Stimulated activated naive B cell treated with anti-CD40 and anti-IgM and Interleukin-4, amounts not matched to agents 10 μg/mL and 1 μg/mL and 100 μg/mL, for 72 hours (primary cell): ENCODE results near the gene GAK.
"Not testable (repeated sequence)": the region's sequence is repeated elsewhere in the genome, so short reads cannot be mapped to it uniquely, and the experiment has no call there.

ENCODE experiments used
- ATAC-seq, 2 donors: fragments of 150-1000 bp; cut with Tn5 transposase; replicated peaks; 2 replicates each; pipeline ENCODE4 v1.10.0; 2021; ENCODE audit warnings: moderate library complexity in 1 of 2
- DNase-seq: peaks from one replicate; pipeline ENCODE4 v3.0.0; 2021
- H3K27ac Mint-ChIP-seq: one replicate; pipeline ENCODE4 v1.8.0; 2022; ENCODE audit warnings: mild to moderate bottlenecking, mixed read lengths
- H3K27me3 Mint-ChIP-seq, 2 donors: one replicate each; pipeline ENCODE4 v1.8.0; 2022; ENCODE audit warnings: mixed read lengths in 2 of 2
- H3K36me3 Mint-ChIP-seq, 2 donors: one replicate each; pipeline ENCODE4 v1.8.0; 2022; ENCODE audit warnings: mixed read lengths in 2 of 2, mild to moderate bottlenecking in 1 of 2
- H3K4me1 Mint-ChIP-seq, 2 donors: one replicate each; pipeline ENCODE4 v1.8.0; 2022; ENCODE audit warnings: mixed read lengths in 2 of 2, mild to moderate bottlenecking in 1 of 2
- H3K4me3 Mint-ChIP-seq, 2 donors: one replicate each; pipeline ENCODE4 v1.8.0; 2022; ENCODE audit warnings: mild to moderate bottlenecking in 2 of 2, mixed read lengths in 2 of 2, moderate library complexity in 1 of 2
- H3K9me3 Mint-ChIP-seq, 2 donors: one replicate each; pipeline ENCODE4 v1.8.0; 2022; ENCODE audit warnings: mixed read lengths in 2 of 2, mild to moderate bottlenecking in 1 of 2

Gene GAK

DNA sequence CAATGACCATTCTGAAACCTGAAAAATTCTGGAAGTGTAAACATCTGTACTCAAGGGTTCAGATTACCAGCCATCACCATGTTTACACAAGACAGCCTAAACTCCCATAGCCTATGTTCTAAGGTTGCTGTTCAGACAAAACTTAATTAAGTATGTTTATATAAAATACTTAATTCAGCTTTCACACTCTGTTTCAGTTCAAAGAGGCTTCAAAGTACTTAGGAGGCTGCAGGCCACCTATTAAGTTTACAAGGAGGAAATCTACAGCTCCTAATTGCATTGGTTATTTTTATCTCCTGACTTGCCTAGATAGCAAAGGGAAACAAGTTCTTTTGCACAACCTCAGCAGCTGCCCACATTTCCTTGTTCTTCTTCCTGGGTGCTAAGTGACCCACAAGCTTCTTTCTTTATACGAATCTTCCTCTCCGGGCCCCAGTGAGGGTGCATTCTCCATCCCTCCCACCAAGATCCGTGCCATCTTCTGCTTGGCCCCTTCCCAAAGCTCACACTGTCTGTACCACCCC lies 2.0 kb downstream of the GAK start:
- ATAC-seq (no peak), DNase-seq (no peak)
- Mint-ChIP-seq H3K27ac (no peak overlapping the region), H3K9me3 (no peaks in the 10 kb centered on the region), H3K27me3 (no peaks in the 10 kb centered on the region), H3K4me3 (peak overlapping the region; percentile 90 to 92), H3K36me3 (peaks cover 9 to 10% of the 10 kb centered on the region in 2 donors), H3K4me1 (peaks cover 41 to 63% of the 10 kb centered on the region in 2 donors)

- Mint-ChIP-seq H3K36me3 (peaks cover 15 to 17% of the 10 kb centered on the region in 2 donors), H3K4me3 (no peak overlapping the region), H3K27ac (no peak overlapping the region), H3K4me1 (peaks cover 40 to 63% of the 10 kb centered on the region in 2 donors), H3K27me3 (no peaks in the 10 kb centered on the region), H3K9me3 (no peaks in the 10 kb centered on the region)
- ATAC-seq (no peak), DNase-seq (no peak)
These were observed 2.9 kb downstream of the GAK start for GRCh38 chr4:929096-929765.

DNA sequence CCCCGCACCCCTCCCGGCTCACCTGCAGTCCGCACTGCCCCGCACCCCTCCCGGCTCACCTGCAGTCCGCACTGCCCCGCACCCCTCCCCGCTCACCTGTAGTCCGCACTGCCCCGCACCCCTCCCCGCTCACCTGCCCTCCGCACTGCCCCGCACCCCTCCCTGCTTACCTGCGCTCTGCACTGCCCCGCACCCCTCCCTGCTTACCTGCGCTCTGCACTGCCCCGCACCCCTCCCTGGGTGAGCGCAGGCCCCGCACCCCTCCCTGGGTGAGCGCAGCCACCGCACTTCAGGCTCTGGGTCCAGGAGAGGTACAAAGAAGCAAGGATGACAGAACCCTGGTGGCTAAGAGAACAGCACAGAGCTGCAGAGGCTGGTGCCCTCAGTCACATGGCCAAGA lies 4.5 kb downstream of the GAK start:
- not testable (repeated sequence) for H3K27me3 Mint-ChIP-seq, H3K9me3 Mint-ChIP-seq, H3K27ac Mint-ChIP-seq, ATAC-seq, DNase-seq, H3K4me3 Mint-ChIP-seq
- peaks cover 45 to 73% of the 10 kb centered on the region in 2 donors for H3K4me1 Mint-ChIP-seq
- H3K36me3 Mint-ChIP-seq, result peaks cover 20 to 24% of the 10 kb centered on the region in 2 donors

- Mint-ChIP-seq H3K9me3 (no peaks in the 10 kb centered on the region), H3K4me3 (no peak overlapping the region), H3K4me1 (peaks cover 52 to 82% of the 10 kb centered on the region in 2 donors), H3K27ac (no peak overlapping the region), H3K27me3 (no peaks in the 10 kb centered on the region), H3K36me3 (peaks cover 27 to 30% of the 10 kb centered on the region in 2 donors)
- DNase-seq (no peak), ATAC-seq (no peak)
These were observed 5.6 kb downstream of the GAK start for GRCh38 chr4:926538-926937.

DNA sequence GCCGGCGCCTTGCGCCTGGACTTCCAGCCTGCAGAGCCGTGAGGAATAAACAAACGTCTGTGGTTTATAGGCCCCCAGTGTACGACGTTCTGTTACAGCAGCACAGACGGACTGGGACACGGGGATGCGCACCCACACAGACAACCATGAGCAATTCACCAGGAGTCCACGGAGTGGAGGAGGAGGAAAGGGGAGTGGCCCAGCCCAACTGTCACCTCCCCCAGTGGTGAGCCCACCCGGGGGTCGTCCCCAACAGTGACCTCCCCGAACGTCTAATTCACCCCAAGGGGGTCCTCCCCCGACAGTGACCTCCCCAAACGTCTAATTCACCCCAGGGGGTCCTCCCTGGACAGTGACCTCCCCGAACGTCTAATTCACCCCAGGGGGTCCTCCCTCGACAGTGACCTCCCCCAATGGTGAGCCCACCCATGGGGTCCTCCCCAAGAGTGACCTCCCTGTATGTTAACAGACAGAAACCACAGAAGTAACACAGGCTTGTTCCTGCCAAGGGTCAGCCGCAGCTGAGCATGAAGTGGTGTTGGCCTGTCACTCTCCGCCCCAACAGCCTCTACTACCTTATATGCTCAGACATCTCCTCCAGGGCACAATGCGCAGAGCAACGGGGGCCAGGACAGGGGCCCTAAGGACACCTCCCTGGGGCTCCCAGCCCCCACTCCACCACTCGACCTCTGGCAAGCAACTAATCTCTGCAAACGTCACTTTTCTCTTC lies 6.2 kb downstream of the GAK start:
- H3K36me3 Mint-ChIP-seq, result peaks cover 30 to 32% of the 10 kb centered on the region in 2 donors
- DNase-seq, result no peak
- H3K4me1 Mint-ChIP-seq, result peaks cover 51 to 82% of the 10 kb centered on the region in 2 donors
- no peaks in the 10 kb centered on the region for H3K9me3 Mint-ChIP-seq
- peak overlapping the region; percentile 80 for H3K27ac Mint-ChIP-seq
- H3K4me3 Mint-ChIP-seq, result peak overlapping the region in 1 of 2 donors; percentile 25
- no peak for ATAC-seq
- H3K27me3 Mint-ChIP-seq, result no peaks in the 10 kb centered on the region

DNA sequence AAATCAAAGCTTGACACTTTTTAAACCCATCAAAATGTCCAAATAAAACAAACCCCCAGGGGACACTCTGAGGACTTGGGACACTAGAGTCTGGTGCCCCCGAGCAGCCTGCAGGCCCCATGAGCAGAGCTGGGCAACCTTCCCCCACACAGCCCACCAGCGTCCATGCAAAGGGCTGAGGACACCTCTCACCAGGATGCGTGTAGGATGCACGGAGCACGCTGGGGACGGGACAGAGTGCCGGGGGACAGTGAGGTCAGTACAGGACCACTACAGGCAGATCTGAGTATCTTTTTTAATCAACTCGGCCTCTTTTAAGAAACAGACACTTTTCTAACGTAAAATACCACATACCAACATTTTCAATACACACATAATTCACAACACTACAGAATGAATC lies 6.9 kb downstream of the GAK start:
- Mint-ChIP-seq H3K4me3 (no peak overlapping the region), H3K36me3 (peaks cover 31 to 35% of the 10 kb centered on the region in 2 donors), H3K27me3 (no peaks in the 10 kb centered on the region), H3K9me3 (no peaks in the 10 kb centered on the region), H3K27ac (peak overlapping the region; percentile 85), H3K4me1 (peaks cover 44 to 77% of the 10 kb centered on the region in 2 donors)
- DNase-seq (no peak), ATAC-seq (no peak)

DNA sequence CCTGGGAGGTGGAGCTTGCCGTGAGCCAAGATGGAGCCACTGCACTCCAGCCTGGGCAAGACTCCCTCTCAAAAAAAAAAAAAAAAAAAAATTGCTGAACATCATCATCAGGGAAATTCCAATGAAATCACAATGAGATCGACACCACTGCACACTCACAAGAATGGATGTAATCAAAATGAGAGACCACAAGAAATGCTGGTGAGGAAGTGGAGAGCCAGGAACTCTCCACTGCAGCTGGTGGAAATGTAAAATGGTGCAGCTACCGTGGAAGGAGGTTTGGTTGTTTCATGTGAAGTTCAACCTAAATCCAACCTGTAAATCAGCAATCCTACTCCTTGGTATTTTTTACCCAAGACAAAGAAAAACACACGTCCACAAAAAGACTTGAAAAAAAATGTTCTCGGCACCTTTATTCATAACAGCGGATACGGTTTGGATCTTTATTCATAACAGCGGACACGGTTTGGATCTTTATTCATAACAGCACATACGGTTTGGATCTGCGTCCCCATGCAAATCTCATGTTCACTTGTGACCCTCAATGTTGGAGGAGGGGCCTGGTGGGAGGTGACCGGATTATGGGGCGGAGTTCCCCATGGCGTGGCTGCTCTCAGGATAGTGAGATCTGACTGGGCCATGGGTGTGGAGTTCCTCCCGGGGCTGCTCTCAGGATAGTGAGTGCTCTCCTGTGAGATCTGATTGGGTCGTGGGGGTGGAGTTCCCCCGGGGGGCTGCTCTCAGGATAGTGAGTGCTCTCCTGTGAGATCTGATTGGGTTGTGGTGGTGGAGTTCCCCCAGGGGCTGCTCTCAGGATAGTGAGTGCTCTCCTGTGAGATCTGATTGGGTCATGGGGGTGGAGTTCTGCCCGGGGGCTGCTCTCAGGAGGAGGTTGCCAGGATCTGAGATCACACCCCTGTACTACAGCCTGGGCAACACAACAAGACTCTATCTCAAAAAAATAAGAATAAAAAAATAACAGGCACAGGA lies 7.7 kb downstream of the GAK start:
- Mint-ChIP-seq H3K27ac (peak overlapping the region; percentile 85), H3K27me3 (no peaks in the 10 kb centered on the region), H3K9me3 (peaks cover 0 to 2% of the 10 kb centered on the region in 2 donors), H3K36me3 (peaks cover 38 to 42% of the 10 kb centered on the region in 2 donors), H3K4me3 (peak overlapping the region; percentile 25 to 41), H3K4me1 (peaks cover 49 to 81% of the 10 kb centered on the region in 2 donors)
- DNase-seq, result no peak
- peak; percentile 44 to 57 for ATAC-seq

DNA sequence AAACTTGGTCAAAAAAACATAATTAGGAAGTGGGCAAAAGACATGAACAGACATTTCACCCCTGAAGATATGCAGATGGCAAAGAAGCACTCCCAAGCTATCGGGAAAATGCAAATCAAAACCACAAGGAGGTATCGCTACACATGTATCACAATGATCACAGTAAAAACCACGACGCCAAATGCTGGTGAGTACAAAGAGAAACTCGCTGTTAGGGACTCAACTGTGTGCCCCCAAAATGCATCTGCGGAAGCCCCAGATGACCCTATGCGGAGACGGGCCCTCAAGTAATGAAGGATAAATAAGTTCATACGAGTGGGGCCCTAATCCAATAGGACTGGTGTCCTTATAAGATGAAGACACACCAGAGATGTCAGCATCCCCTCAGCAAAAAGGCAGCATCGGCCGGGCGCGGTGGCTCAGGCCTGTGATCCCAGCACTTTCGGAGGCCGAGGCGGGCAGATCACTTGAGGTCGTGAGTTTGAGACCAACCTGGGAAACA lies 10.2 kb downstream of the GAK start:
- ATAC-seq, result peak; percentile 73 to 80
- H3K4me3 Mint-ChIP-seq, result peak overlapping the region; percentile 48 to 69
- peaks cover 45 to 56% of the 10 kb centered on the region in 2 donors for H3K36me3 Mint-ChIP-seq
- peaks cover 57 to 85% of the 10 kb centered on the region in 2 donors for H3K4me1 Mint-ChIP-seq
- peaks cover 8 to 9% of the 10 kb centered on the region in 2 donors for H3K9me3 Mint-ChIP-seq
- DNase-seq, result peak; percentile 51
- peak overlapping the region; percentile 96 for H3K27ac Mint-ChIP-seq
- H3K27me3 Mint-ChIP-seq, result no peaks in the 10 kb centered on the region

DNA sequence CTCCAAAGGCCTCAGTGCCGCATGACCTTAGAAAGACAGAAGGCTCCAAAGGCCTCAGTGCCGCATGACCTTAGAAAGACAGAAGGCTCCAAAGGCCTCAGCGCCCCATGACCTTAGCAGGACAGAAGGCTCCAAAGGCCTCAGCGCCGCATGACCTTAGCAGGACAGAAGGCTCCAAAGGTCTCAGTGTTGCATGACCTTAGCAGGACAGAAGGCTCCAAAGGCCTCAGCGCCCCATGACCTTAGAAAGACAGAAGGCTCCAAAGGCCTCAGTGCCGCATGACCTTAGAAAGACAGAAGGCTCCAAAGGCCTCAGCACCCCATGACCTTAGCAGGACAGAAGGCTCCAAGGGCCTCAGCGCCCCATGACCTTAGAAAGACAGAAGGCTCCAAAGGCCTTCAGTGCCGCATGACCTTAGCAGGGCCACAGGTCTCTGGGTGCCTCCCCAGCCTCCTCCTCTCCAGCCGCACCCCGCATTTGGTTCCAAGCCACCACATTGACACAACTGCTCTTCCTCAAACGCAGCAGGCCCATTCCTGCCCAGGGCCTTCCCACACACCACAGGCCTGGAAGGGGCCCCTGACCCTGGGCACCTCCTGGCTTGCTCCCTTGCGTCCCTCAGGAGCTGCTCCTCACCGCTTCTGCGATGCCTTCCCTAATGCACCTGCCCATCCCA lies 13.0 kb downstream of the GAK start:
- H3K9me3 Mint-ChIP-seq, result peaks cover 8 to 11% of the 10 kb centered on the region in 2 donors
- H3K4me3 Mint-ChIP-seq, result peak overlapping the region; percentile 34 to 45
- H3K27me3 Mint-ChIP-seq, ATAC-seq, DNase-seq: not testable (repeated sequence)
- H3K36me3 Mint-ChIP-seq, result peaks cover 32 to 58% of the 10 kb centered on the region in 2 donors
- H3K4me1 Mint-ChIP-seq, result peaks cover 58 to 89% of the 10 kb centered on the region in 2 donors
- peak overlapping the region; percentile 88 for H3K27ac Mint-ChIP-seq

DNA sequence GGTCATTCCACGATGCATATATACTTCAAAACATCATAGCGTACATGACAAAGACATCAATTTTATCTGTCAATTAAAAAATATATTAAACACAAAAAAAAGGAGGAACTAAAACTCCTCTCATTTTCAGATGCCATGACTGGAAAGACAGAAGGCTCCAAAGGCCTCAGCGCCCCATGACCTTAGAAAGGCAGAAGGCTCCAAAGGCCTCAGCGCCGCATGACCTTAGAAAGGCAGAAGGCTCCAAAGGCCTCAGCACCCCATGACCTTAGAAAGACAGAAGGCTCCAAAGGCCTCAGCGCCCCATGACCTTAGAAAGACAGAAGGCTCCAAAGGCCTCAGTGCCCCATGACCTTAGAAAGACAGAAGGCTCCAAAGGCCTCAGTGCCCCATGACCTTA lies 13.5 kb downstream of the GAK start:
- H3K36me3 Mint-ChIP-seq, result peaks cover 32 to 56% of the 10 kb centered on the region in 2 donors
- not testable (repeated sequence) for H3K4me3 Mint-ChIP-seq, H3K27ac Mint-ChIP-seq, DNase-seq, ATAC-seq, H3K27me3 Mint-ChIP-seq
- peaks cover 57 to 85% of the 10 kb centered on the region in 2 donors for H3K4me1 Mint-ChIP-seq
- H3K9me3 Mint-ChIP-seq, result peaks cover 8 to 11% of the 10 kb centered on the region in 2 donors

DNA sequence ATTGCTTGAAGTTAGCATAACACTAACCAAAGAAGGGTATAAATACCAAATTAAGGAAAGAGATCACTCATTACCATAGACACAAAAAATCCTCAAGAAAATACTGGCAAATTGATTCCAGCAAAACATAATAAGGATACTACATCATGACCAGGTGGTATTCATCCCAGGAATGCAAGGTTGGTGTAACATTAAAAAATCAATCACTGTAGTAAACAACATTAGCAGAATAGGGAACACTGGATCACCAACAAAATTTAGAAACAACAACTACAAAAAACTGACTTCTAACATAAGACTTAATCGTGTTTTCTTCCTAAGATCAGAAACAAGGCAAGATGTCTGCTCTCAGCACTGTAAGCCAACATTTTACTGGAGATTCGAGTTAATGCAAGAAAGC lies 14.1 kb downstream of the GAK start:
- Mint-ChIP-seq H3K9me3 (peaks cover 8 to 11% of the 10 kb centered on the region in 2 donors), H3K4me3 (no peak overlapping the region), H3K27me3 (no peaks in the 10 kb centered on the region), H3K27ac (no peak overlapping the region), H3K4me1 (peaks cover 54 to 79% of the 10 kb centered on the region in 2 donors), H3K36me3 (peaks cover 32 to 56% of the 10 kb centered on the region in 2 donors)
- ATAC-seq, result no peak
- no peak for DNase-seq

GRCh38 chr4:917466-917865 lies 14.7 kb downstream of the GAK start:
- Mint-ChIP-seq H3K27ac (no peak overlapping the region), H3K4me1 (peaks cover 49 to 74% of the 10 kb centered on the region in 2 donors)

GRCh38 chr4:915595-915994 lies 16.5 kb downstream of the GAK start:
- H3K27me3 Mint-ChIP-seq, result no peaks in the 10 kb centered on the region
- H3K4me3 Mint-ChIP-seq, result peak overlapping the region; percentile 73 to 79
- peak overlapping the region; percentile 84 for H3K27ac Mint-ChIP-seq
- H3K4me1 Mint-ChIP-seq, result peaks cover 39 to 61% of the 10 kb centered on the region in 2 donors
- no peak for DNase-seq
- H3K9me3 Mint-ChIP-seq, result peaks cover 8 to 11% of the 10 kb centered on the region in 2 donors
- H3K36me3 Mint-ChIP-seq, result peaks cover 27 to 56% of the 10 kb centered on the region in 2 donors
- peak; percentile 71 to 78 for ATAC-seq

More at GRCh38 chr4:917466-917865, 14.7 kb downstream of the GAK start:
- H3K36me3 Mint-ChIP-seq, result peaks cover 27 to 55% of the 10 kb centered on the region in 2 donors
- no peaks in the 10 kb centered on the region for H3K27me3 Mint-ChIP-seq
- ATAC-seq (no peak), DNase-seq (no peak)
- H3K9me3 Mint-ChIP-seq, result peaks cover 8 to 11% of the 10 kb centered on the region in 2 donors
- H3K4me3 Mint-ChIP-seq, result no peak overlapping the region
